ENCODE data around the gene PANK1. TPM values are rescaled to one million over a fixed set of nuclear protein-coding genes. Genes with fewer than 3 reads are reported as not detected.

PANK1 gene
- total RNA-seq (10 to 100 TPM in 9 of 10 donors, 1 to 10 TPM in 1; 8.3 to 20.9 (median 16.8) TPM), polyA plus RNA-seq (1 to 10 TPM; 4.0 to 6.4 TPM)
- long read RNA-seq, donor 1, full-length matches to known transcripts = 7 of 10 reads
- long read RNA-seq, donor 1, partial matches to known transcripts = 3 of 10 reads
- long read RNA-seq, donor 1, other reads (novel, unspliced or antisense) = 0 of 10 reads
- long read RNA-seq, donor 2, full-length matches to known transcripts = 8 of 16 reads
- long read RNA-seq, donor 2, partial matches to known transcripts = 6 of 16 reads
- long read RNA-seq, donor 2, other reads (novel, unspliced or antisense) = 2 of 16 reads
- long read RNA-seq, donor 3, full-length matches to known transcripts = 6 of 14 reads
- long read RNA-seq, donor 3, partial matches to known transcripts = 5 of 14 reads
- long read RNA-seq, donor 3, other reads (novel, unspliced or antisense) = 3 of 14 reads

GRCh38 chr10:89644967-89645741, at the start of gene PANK1:
PANK1 (minus strand) TSS chr10:89645242; CDS start chr10:89644891, 351 bp downstream.
- intact Hi-C loops (cut with DNase I) = loop anchor here in 8 of 10 donors (1.0 to 10.0 kb wide), 8 partner anchors 50 to 220 kb away; partner anchors contain the start of gene KIF20B (in 8 of the 8)
- peak; percentile 66 to 78 (median 71) for ATAC-seq
- peak within 1 kb of the TSS; percentile 88 to 98 (median 95) for H3K27ac ChIP-seq

DNA sequence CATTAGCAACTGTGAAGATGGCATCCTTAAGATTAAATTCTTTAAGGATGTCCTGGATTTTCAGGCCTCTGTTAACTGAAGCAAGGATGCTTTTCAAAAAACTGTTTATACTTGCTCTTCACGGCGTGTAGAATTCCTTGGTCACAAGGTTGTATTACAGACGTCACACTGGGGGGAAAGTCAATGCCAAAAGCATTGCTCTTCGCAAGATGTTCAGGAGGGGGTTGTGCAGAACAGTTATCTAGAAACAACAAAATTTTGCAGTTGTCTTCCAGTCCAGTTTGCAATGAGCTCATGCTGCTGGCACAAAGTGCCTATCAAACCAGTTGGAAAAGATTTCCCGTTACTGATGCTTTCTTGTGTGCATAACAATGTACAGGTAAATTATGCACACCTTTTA, 48.1 kb upstream of the PANK1 start:
- Histone ChIP-seq H3K4me3 (no peak overlapping the region), H3K9me3 (no peaks in the 10 kb centered on the region), H3K27ac (no peak overlapping the region), H3K27me3 (no peaks in the 10 kb centered on the region), H3K36me3 (peaks cover 0 to 6% (median 0%) of the 10 kb centered on the region in 9 donors), H3K4me1 (no peaks in the 10 kb centered on the region)
- no peak for ATAC-seq
- DNase-seq = no peak
- intact Hi-C loops (cut with DNase I) = loop anchor here in 2 of 10 donors (10.0 kb wide), 2 partner anchors 118 to 268 kb away; no protein-coding TSS in a partner anchor
- WGBS, 2 donors = 94 to 95% methylated on average over 5 of the region's 5 CpGs
- TF ChIP-seq, protein P1, sequence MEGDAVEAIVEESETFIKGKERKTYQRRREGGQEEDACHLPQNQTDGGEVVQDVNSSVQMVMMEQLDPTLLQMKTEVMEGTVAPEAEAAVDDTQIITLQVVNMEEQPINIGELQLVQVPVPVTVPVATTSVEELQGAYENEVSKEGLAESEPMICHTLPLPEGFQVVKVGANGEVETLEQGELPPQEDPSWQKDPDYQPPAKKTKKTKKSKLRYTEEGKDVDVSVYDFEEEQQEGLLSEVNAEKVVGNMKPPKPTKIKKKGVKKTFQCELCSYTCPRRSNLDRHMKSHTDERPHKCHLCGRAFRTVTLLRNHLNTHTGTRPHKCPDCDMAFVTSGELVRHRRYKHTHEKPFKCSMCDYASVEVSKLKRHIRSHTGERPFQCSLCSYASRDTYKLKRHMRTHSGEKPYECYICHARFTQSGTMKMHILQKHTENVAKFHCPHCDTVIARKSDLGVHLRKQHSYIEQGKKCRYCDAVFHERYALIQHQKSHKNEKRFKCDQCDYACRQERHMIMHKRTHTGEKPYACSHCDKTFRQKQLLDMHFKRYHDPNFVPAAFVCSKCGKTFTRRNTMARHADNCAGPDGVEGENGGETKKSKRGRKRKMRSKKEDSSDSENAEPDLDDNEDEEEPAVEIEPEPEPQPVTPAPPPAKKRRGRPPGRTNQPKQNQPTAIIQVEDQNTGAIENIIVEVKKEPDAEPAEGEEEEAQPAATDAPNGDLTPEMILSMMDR (IDR thresholded peaks at IDR 0.05) = no peak

More at GRCh38 chr10:89644967-89645741, at the start of gene PANK1:
- H3K9me3 ChIP-seq = no peaks in the 10 kb centered on the region
- no peaks in the 10 kb centered on the region for H3K36me3 ChIP-seq
- DNase-seq = peak; percentile 73 to 75
- peak within 1 kb of the TSS; percentile 70 to 98 (median 83) for H3K4me3 ChIP-seq
- peaks cover 0 to 37% (median 18%) of the 10 kb centered on the region in 9 donors for H3K4me1 ChIP-seq
- WGBS, 2 donors = 1% methylated on average over 52 to 56 of the region's 56 CpGs
- TF ChIP-seq, protein P1 (IDR thresholded peaks at IDR 0.05) = no peak
- no peaks in the 10 kb centered on the region for H3K27me3 ChIP-seq

DNA sequence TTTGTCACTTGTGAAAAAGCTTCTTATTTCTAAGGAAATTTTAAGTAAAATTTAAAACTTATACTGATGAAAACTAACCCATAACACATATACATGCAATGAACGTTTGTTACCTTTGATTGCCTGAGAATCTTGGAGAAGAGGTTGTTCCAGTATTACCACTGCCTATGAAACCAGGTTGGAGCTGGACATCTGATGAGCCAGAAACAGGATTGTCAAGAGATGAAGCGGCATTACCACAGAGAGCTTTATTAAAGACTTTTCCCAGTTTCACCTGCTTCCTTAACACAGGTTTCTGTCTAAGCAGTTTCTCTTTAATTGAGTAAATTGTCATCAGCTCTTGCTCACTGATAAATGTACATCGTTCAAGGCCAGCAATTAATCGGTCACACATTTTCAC, 47.4 kb upstream of the PANK1 start:
- intact Hi-C loops (cut with DNase I) = loop anchor here in 2 of 10 donors (10.0 kb wide), 2 partner anchors 118 to 268 kb away; no protein-coding TSS in a partner anchor
- no peaks in the 10 kb centered on the region for H3K4me1 ChIP-seq
- H3K27ac ChIP-seq = no peak overlapping the region
- peaks cover 0 to 6% (median 0%) of the 10 kb centered on the region in 9 donors for H3K36me3 ChIP-seq
- H3K4me3 ChIP-seq = no peak overlapping the region
- 81 to 92% methylated on average over 4 of the region's 4 CpGs for WGBS, 2 donors
- TF ChIP-seq, protein P1 (IDR thresholded peaks at IDR 0.05) = no peak
- ATAC-seq (no peak), DNase-seq (no peak)
- no peaks in the 10 kb centered on the region for H3K9me3 ChIP-seq
- H3K27me3 ChIP-seq = no peaks in the 10 kb centered on the region

DNA sequence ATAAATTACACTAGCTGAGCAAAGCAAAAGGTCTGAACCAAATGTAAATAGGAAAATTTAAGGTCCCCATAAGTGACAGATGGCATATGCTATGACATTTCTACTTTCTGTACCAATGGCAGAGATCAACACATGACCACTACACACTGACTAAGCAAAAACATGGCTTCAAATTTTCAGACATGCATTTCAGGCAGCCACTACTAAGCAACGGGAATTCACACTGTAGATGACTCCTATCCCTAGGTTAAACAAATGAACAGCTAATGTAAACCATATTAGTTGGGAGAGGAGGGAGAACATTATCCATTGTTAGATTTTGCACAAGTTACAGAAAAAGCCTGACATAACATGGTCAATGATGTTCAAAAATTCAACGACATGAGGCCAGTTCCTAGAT, 45.0 kb upstream of the PANK1 start:
- H3K27me3 ChIP-seq = no peaks in the 10 kb centered on the region
- TF ChIP-seq, protein P1 (IDR thresholded peaks at IDR 0.05) = no peak
- H3K4me3 ChIP-seq = no peak overlapping the region
- no peaks in the 10 kb centered on the region for H3K9me3 ChIP-seq
- H3K4me1 ChIP-seq = no peaks in the 10 kb centered on the region
- H3K27ac ChIP-seq = no peak overlapping the region
- DNase-seq (no peak), ATAC-seq (no peak)
- WGBS, 2 donors = 83 to 86% methylated on average over 2 of the region's 2 CpGs
- intact Hi-C loops (cut with DNase I) = loop anchor here in 2 of 10 donors (10.0 kb wide), 2 partner anchors 115 to 265 kb away; no protein-coding TSS in a partner anchor
- H3K36me3 ChIP-seq = peaks cover 0 to 6% (median 0%) of the 10 kb centered on the region in 9 donors
